Right kidney (tissue), 1 donor: ENCODE measurements around the gene PRDX1.
"Not testable (repeated sequence)": the region's sequence is repeated elsewhere in the genome, so short reads cannot be mapped to it uniquely, and the experiment has no call there.

ENCODE experiments used
- DNase-seq: peaks from one replicate; pipeline ENCODE4 v3.0.0-alpha.2; 2016

The PRDX1 gene

DNA sequence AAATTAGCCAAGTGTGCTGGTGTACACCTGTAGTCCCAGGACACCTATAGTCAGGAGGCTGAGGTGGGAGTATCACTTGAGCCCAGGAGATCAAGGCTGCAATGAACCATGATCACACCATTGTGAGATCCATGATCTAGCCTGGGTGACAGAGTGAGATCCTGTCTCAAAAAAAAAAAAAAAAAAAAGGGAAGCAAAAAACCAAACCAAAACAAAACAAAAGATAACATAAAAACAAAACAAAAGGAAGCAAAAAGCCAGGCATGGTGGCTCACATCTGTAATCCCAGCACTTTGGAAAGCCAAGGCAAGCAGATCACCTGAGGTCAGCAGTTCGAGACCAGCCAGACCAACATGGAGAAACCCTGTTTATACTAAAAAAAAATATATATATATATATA is 19.5 kb upstream of the PRDX1 start:
- DNase-seq, result no peak

DNA sequence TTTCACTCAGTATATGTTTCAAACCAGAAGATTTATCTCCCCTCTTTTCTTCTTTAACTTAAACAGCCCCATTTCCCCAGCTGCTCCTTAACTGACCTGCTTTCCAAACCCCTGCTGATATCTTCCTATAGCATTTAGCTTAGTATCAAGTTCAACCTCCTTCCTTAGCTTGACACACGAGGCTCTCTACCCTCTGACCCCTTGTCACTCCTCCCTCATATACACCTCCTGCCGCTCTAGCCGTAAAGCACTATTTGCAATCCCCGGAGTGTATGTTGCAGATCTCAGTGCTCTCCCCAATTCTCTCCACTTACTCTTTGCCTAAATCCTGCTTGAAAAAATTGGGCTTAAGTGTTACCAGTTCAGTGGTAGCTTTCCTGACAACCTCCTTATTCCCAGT is 15.2 kb upstream of the PRDX1 start:
- DNase-seq, result no peak

DNA sequence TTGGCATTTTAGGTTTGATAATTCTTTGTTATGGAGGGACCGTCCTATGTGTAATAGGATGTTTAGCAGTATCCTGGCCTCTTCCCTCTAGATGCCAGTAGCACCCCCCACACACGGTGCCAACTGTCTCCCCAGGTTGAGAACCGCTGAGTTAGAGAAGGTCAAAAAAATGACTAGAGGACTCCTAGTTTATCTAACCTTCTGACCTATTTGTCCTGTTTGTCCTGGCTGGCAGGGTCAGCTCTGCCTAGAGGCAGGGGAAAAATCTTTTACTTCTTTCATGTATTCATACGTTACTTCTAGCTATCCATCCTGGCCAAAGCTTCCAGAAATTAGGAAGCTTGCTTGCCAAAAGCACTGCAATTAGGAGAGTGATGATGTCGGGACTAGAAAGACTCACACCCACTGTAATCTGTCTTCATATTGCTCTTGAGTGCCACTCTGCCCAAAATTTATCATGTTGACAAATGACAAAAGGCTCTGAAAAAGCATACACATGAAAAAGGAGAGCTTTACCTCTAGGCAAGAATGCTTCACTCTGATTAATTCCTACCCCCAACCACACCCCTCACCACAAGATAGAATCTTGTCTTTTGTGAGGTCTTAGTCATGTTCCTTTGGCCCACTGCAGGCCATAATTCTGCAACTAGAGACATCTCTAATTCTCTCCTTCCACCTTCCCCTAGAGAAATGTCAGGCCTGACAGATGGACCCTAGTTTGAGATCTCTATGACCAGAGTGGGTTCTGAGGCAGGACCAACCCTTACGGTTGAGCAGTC is 14.5 kb upstream of the PRDX1 start:
- no peak for DNase-seq

DNA sequence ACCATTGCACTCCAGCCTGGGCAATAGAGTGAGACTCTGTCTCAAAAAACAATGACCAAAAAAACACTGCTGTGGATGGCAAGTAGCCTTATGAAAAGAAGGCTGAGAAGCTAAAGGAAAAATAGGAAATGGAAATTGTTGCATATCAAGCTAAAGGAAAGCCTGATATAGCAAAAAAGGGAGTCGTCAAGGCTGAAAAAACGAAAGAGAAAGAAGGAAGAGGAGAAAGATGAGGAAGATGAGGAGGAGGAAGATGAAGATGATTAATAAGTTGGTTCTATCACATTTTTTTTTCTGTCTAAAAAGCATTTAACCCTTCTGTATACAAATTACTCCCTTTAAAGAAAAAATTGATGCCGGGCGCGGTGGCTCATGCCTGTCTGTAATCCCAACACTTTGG is 10.2 kb upstream of the PRDX1 start:
- DNase-seq, result no peak

DNA sequence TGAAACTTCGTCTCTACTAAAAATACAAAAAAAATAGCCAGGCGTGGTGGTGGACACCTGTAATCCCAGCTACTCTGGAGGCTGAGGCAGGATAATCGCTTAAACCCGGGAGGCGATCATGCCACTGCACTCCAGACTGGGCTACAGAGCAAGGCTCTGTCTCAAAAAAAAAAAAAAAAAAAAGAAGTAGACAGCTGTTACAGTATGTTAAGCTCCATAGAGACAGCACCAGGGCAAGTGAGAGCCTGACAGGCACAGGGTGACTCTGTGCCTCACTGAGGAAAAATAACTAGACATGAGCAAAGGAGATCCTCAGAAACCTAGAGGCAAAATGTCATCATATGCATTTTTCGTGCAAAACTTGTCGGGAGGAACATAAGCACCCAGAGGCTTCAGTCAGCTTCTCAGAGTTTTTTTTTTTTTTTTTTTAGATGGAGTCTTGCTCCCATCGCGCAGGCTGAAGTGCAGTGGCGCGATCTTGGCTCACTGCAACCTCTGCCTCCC is 9.0 kb upstream of the PRDX1 start:
- no peak for DNase-seq

DNA sequence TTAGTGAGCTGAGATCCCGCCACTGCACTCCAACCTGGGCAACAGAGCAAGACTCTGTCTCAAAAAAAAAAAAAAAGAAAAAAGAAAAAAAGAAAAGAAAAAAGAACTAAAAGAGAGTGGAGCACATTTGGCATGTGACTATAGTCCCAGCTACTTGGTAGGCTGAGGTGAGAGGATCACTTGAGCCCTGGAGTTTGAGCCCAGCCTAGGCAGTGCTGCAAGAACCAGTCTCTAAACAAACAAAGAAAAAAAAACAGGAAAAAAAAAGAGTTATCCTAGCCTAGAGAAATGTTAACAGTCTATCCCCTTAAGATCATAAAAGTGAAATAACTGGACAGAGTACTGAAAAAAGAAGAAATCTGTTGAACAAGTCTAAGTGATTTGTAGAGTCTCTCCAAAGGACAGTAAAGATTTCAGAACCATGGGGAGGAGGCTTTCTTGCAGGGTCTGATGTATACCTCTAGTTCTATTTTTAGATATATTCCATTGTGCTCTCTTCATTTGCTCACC is 4.5 kb upstream of the PRDX1 start:
- DNase-seq, result no peak

DNA sequence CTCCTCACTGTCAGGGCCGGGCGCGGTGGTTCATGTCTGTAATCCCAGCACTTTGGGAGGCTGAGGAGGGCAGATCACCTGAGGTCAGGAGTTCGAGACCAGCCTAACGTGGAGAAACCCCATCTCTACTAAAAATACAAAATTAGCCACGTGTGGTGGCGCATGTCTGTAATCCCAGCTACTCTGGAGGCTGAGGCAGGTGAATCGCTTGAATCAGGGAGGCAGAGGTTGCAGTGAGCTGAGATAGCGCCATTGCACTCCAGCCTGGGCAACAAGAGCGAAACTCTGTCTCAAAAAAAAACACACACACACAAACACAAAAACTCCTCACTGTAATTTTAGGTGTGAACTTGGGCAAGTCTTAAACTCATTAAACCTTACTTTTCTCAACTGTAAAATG is 2.3 kb upstream of the PRDX1 start:
- not testable (repeated sequence) for DNase-seq

DNA sequence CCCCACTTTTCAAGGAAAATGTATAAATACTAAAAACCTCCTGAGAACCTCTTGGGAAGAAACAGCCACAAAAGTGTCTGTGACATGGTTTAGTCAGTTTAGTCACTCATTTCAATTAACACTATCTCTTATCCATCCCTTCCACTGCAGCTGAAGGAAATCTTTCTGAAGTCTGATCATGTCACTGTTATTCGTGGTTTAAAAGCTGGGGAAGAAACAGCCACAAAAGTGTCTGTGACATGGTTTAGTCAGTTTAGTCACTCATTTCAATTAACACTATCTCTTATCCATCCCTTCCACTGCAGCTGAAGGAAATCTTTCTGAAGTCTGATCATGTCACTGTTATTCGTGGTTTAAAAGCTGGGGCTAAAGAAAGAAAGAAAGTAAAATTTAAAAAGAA is 1.8 kb upstream of the PRDX1 start:
- DNase-seq, result not testable (repeated sequence)

DNA sequence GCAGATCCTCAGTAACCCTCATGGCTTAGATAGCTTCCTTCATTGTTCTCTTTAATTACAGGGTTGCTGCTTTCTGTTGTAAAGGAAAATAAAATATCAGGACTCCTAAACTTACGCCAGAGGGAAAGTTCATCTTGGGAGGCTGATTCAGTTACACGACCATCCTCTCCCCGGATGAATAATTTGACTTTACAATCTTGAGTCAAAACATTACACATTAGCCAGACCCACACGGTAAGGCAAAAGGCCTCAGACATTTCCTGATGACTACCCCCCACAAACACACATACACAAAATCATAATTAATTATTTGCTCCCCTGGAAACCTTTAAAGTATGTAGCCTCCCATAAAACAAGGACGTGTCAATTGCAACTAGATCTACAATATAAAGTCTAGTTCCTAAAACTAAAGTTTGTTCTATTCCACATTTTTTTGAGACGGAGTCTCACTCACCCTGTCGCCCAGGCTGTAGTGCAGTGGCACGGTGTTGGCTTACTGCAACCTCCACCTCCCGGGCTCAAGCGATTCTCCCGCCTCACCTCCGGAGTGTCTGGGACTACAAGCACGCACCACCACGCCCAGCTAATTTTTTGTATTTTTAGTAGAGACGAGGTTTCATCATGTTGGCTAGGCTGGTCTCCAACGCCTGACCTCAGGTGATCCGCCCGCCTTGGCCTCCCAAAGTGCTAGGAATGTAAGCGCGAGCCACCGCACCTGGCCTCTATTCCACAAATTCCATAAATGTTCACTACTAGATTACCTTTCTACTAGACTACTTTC is 830 bp upstream of the PRDX1 start:
- DNase-seq, result no peak

DNA sequence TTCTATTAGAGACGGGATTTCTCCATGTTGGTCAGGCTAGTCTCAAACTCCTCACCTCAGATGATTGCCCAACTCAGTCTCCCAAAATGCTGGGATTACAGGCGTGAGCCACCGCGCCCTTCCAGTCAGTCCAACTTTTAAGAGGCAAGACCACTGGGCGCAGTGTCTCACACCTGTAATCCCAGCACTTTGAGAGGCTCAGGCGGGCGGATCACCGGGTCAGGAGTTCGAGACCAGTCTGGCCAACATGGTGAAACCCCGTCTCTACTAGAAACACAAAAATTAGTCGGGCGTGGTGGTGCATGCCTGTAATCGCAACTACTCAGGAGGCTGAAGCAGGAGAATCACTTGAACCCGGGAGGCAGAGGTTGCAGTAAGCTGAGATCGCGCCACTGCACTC is 1.9 kb downstream of the PRDX1 start:
- DNase-seq, result not testable (repeated sequence)

DNA sequence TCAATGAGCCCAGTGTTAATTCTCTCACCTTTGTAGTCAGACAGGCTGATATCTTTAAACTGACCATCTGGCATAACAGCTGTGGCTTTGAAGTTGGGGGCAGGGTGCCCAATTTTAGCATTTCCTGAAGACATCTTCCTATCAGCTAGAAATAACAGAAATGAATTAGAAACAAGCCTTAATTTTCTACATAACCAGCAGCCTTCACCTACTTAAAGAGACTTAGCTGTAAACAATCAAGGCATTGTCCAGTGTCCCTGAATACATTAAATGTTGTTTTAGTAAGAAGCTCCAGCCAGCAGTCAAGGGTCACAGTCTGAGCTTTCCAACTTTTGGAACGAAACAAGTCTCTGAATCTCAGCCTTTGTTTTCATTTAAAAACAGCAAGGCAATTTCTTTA is 2.8 kb downstream of the PRDX1 start:
- DNase-seq, result no peak

DNA sequence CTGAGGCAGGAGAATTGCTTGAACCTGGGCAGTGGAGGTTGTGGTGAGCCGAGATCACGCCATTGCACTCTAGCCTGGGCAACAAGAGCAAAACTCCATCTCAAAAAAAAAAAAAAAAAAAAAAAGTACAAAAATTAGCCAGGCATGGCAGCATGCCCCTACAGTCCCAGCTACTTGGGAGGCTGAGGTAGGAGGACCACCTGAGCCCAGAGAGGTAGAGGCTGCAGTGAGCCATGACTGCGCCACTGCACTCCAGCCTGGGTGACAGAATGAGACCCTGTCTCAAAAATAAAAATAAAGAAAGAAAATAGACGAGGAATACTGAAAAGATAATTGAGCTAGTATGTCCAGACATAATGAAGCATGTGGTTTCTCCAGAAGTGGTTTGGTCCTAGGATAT is 3.3 kb downstream of the PRDX1 start:
- not testable (repeated sequence) for DNase-seq

DNA sequence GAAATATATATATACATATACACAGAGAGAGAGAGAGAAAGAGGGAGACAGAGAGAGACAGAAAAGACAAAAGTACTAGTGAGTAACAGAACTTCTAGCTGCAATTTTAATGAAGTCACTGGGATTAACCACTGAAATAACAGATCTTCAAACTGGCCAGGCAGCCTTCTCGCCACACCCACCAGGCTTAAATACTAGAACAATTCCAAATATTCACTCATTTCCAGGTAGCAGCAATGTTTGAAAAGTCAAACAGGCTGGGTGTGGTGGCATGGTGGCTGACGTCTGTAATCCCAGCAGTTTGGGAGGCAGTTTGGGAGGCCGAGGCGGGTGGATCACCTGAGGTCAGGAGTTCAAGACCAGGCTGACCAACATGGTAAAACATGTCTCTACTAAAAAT is 5.2 kb downstream of the PRDX1 start:
- DNase-seq, result no peak

DNA sequence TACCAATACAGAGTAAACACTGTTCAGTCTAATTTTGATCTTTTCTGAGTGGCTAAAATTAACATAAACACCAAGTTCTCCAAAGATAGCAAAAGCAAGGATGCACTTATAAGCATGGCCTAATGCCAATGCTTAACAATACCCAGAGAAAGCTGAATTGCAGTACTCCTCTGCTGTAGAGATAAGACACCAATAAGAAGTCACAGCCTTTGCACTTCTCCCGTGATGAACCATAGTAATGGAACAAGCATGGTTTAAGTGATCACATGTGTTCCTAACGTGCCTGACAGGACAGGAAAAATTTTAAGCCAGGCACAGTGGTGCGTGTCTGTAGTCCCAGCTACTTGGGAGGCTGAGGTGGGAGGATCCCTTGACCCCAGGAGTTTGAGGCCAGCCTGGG is 5.6 kb downstream of the PRDX1 start:
- DNase-seq, result no peak

DNA sequence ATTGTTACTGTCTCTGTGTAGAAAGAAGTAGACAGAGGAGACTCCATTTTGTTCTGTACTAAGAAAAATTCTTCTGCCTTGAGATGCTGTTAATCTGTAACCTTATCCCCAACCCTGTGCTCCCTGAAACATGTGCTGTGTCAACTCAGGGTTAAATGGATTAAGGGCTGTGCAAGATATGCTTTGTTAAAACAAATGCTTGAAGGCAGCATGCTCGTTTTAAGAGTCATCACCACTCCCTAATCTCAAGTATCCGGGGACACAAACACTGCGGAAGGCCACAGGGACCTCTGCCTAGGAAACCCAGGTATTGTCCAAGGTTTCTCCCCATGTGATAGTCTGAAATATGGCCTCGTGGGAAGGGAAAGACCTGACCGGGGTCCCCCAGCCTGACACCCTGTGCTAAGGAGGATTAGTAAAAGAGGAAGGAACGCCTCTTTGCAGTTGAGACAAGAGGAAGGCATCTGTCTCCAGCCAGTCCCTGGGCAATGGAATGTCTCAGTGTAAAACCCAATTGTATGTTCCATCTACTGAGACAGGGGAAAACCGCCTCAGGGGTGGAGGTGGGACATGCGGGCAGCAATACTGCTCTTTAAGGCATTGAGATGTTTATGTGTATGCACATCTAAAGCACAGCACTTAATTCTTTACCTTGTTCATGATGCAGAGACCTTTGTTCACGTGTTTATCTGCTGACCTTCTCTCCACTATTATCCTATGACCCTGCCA is 8.0 kb downstream of the PRDX1 start:
- DNase-seq, result not testable (repeated sequence)

DNA sequence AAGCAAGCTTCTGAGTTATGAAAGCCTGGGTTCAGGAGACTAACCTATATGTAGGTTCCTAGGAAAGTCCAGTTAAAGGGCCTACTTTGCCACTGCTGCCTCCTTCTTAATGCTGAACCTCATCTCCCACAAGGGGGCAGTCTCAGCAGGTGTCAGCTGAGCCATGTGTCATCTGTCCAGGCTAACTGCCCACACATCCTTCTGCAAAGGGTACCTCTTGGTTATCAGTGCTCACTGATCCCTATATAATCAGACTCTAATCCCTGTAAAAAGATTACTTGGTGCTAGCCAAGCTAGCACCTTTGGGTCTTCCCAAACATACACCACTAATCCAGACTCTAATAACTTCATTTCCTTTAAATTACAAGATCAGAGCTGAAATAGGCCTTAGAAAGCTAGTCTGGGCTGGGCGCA is 9.0 kb downstream of the PRDX1 start:
- DNase-seq, result no peak

DNA sequence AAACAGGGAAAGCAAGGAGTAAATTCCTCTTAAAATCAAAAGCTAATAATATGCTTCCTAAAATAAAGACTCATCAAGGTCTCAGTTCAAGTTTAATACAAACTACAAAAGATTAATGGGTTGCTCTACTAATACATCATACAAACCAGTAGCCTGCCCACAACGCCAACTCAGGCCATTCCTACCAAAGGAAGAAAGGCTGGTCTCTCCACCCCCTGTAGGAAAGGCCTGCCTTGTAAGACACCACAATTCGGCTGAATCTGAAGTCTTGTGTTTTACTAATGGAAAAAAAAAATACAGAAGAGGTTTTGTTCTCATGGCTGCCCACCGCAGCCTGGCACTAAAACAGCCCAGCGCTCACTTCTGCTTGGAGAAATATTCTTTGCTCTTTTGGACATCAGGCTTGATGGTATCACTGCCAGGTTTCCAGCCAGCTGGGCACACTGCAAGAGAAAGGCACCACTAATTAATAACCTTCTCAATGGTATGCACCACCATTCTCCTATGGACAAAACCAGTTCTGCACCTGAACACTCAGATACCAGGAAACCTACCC is 10.6 kb downstream of the PRDX1 start:
- DNase-seq, result no peak

DNA sequence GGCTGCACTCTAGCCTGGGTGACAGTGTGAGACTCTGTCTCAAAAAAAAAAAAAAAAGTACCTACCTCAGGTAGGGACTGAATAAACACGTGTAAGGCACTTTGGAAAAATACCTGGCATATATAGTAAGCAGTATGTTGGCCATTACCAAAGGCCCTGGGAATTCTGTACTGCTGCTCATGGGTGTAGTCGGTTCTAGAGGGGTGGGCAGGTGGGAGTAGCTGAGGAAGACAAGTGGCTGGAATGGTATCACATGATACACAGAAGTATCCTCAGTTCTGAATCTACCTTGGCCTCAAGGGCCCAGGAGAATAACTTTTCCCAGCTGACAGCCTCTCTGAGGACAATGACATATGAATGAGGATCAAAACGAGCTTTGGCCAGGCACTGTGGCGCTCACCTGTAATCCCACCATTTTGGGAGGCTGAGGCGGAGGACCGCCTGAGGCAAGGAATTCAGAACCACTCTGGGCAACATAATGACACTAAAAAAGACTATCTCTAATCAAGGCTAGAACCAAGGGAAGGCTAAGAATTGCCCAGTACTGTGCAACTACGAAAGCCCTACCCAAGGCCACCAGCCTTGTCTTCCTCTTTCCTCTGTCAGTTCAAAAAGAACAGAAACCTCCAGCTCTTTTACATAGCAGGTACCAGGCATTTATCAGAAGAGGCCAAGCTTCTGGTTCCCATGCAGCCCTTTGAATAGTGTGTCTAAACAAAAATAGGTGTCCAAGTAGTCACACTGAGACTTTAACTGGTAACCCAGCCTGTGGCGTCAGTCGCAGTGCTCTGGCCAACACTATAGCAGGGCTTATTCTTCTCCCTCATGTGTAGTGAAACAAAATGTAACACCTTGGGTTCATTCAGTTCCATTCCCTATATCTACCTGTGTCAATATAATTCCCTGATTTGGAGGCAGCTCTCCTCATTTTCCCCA is 11.4 kb downstream of the PRDX1 start:
- no peak for DNase-seq

DNA sequence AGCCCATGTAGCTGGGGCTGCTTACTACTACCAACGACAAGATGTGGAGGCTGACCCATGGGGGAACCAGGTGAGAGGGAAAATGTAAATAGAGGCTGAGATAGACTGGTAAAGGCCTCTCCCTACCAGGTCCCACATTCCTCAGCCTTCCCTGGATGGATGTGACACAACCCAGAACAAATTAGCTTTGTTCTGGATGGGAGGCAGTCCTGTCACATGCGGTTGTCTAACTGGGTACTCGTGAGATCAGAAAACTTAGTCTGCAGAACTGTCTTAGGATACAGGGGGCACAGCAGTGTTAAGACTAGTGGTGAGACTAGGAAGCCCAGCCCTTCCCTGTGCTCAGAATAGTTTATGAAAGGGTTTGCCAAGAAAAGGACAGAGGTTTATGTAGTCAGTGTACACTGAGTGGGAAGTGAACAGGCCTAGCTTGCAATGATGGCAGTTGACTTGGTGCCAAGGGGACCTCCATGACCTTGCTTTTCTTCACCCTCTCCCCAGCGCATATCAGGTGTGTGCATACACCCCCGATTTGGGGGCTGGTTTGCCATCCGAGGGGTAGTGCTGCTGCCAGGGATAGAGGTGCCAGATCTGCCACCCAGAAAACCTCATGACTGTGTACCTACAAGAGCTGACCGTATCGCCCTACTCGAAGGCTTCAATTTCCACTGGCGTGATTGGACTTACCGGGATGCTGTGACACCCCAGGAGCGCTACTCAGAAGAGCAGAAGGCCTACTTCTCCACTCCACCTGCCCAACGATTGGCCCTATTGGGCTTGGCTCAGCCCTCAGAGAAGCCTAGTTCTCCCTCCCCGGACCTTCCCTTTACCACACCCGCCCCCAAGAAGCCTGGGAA is 13.2 kb downstream of the PRDX1 start:
- DNase-seq, result no peak

DNA sequence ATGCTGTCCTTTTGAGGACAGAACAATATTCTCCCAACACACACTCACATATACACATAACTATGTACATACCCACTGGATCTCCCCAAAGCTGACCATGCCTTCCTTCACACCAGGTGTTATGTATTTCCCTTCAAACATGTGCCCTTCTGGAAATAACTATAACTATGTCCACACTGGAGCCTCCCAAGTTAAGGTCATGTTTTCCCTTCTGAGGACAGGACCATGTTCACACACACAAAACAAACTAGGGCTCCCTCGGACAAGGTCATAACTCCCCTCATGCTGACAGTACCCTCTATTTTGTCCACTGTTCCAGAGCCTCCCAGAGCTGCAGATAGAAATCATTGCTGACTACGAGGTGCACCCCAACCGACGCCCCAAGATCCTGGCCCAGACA is 13.8 kb downstream of the PRDX1 start:
- DNase-seq, result no peak
